K562 (cell line): ENCODE data around the gene GASK1A. TPM values are rescaled to one million over a fixed set of nuclear protein-coding genes. Genes with fewer than 3 reads are reported as not detected.

Experiments
- ATAC-seq: fragments of 200-7000 bp; cut with Tn5 transposase; 3 replicates; pipeline ENCODE4 v1.9.1; 2020; ENCODE audit warnings: moderate library complexity
- BruUV-seq: library from RNA; stranded (reverse); fragments of 400-500 nt; replicated peaks from 2 replicates; lab custom pipeline; 2021; lab: Mats Ljungman, UMichigan
- CTCF ChIA-PET: fragments of 300-600 bp; formaldehyde crosslinking; extraction: SDS; loops from one replicate; lab custom pipeline; 2021; ENCODE audit warnings: low intra/inter-chr PET ratio; lab: Yijun Ruan, JAX
- POLR2A ChIA-PET: fragments of 300-600, 350-650 bp; sonication (Branson Sonifier 250); formaldehyde crosslinking; extraction: SDS; loops from one replicate; lab custom pipeline; 2021; ENCODE audit warnings: antibody characterized with exemption, inconsistent platforms; lab: Yijun Ruan, JAX
- DNase-seq, 4 experiments: peaks; one replicate each; pipeline versions ENCODE4 v3.0.0 to v3.0.0-alpha.2; 2011 to 2018; ENCODE audit warnings: low spot score in 3 of 4, mixed read lengths in 3 of 4; ENCODE audit errors: extremely low read depth in 1 of 4
- FAIRE-seq: peaks from 2 replicates; lab custom pipeline; 2011; peaks lifted over from hg19 to GRCh38; lab: Jason Lieb, UNC
- H2AFZ ChIP-seq: 2 replicates; pipeline ENCODE4 v1.6.0; 2011; ENCODE audit warnings: low read depth, low read length, control low read depth, inconsistent platforms
- H3K27ac ChIP-seq: fragments of 200-600 bp; 3 replicates; pipeline ENCODE4 v1.8.0; 2011; ENCODE audit warnings: low read depth, mild to moderate bottlenecking, control low read depth, inconsistent platforms, low read length, moderate library complexity, mixed read lengths; ENCODE audit errors: extremely low read depth
- H3K27me3 ChIP-seq, 2 experiments: fragments of 300-600 bp in 1 of 2; 2 replicates in 1 of 2; 3 replicates in 1 of 2; pipeline versions ENCODE4 v1.6.0 to v1.8.0; 2011; ENCODE audit warnings: inconsistent platforms in 2 of 2, low read length in 2 of 2, mild to moderate bottlenecking in 1 of 2, mixed read lengths in 1 of 2, moderate library complexity in 1 of 2; ENCODE audit not compliant: control insufficient read depth in 2 of 2, insufficient read depth in 2 of 2
- H3K36me3 ChIP-seq: fragments of 300-600 bp; 3 replicates; pipeline ENCODE4 v1.8.0; 2011; ENCODE audit warnings: mild to moderate bottlenecking, low read length, inconsistent platforms; ENCODE audit not compliant: control insufficient read depth, insufficient read depth
- H3K4me1 ChIP-seq, 2 experiments: fragments of 200-600 bp in 1 of 2; replicated peaks in 1 of 2; 2 replicates in 1 of 2; 3 replicates in 1 of 2; pipeline versions ENCODE4 v1.5.1 to v1.8.0; 2011; ENCODE audit warnings: inconsistent platforms in 2 of 2, low read length in 2 of 2, mild to moderate bottlenecking in 1 of 2, mixed read lengths in 1 of 2, moderate library complexity in 1 of 2; ENCODE audit not compliant: control insufficient read depth in 2 of 2, insufficient read depth in 2 of 2
- H3K4me2 ChIP-seq: 2 replicates; pipeline ENCODE4 v1.6.1; 2011; ENCODE audit warnings: low read length, control low read depth, inconsistent platforms, mixed read lengths; ENCODE audit not compliant: insufficient read depth
- H3K4me3 ChIP-seq: fragments of 200-600 bp; sonication (generic), shearing (Covaris generic); 2 replicates; pipeline ENCODE4 v1.5.1; 2016; ENCODE audit warnings: control low read depth, inconsistent platforms
- H3K79me2 ChIP-seq: fragments of 200-600 bp; 3 replicates; pipeline ENCODE4 v1.8.0; 2011; ENCODE audit warnings: low read length, inconsistent platforms; ENCODE audit not compliant: control insufficient read depth, insufficient read depth
- H3K9ac ChIP-seq, 2 experiments: 2 replicates each; pipeline versions ENCODE4 v1.6.0 to v1.6.1; 2011; ENCODE audit warnings: low read depth in 2 of 2, low read length in 2 of 2, control low read depth in 1 of 2, inconsistent platforms in 1 of 2, mild to moderate bottlenecking in 1 of 2, mixed read lengths in 1 of 2; ENCODE audit not compliant: insufficient read depth in 1 of 2
- H3K9me1 ChIP-seq: one replicate; pipeline ENCODE4 v1.6.0; 2011; ENCODE audit warnings: inconsistent platforms, mild to moderate bottlenecking, low read length, moderate library complexity; ENCODE audit not compliant: control insufficient read depth, insufficient read depth
- H3K9me3 ChIP-seq: replicated peaks from 2 replicates; pipeline ENCODE4 v1.5.1; 2011; ENCODE audit warnings: low read depth, low read length, inconsistent platforms; ENCODE audit not compliant: control insufficient read depth, insufficient read depth
- H4K20me1 ChIP-seq: replicated peaks from 2 replicates; pipeline ENCODE4 v1.6.1; 2011; ENCODE audit warnings: low read length, inconsistent platforms, mixed read lengths; ENCODE audit not compliant: control insufficient read depth, insufficient read depth
- KLF1 ChIP-seq: fragments of 450-650 bp; IDR thresholded peaks from 2 replicates; pipeline ENCODE4 v1.6.1; 2016; ENCODE audit warnings: missing genetic modification characterization, missing compliant biosample characterization
- STAT5B ChIP-seq: fragments of 250-450 bp; sonication (Bioruptor Pico); IDR thresholded peaks from 2 replicates; pipeline ENCODE4 v1.8.0; 2021; ENCODE audit warnings: mild to moderate bottlenecking, inconsistent platforms
- WGBS: fragments of 100-300 bp; shearing (Covaris generic); methylation state at CpG from one replicate; pipeline ENCODE4 v1.1.6; 2016; ENCODE audit warnings: low coverage, mixed read lengths; ENCODE audit not compliant: insufficient coverage; ENCODE audit errors: missing lambda C conversion rate; 5-methylcytosine and 5-hydroxymethylcytosine counted together
- in situ Hi-C: fragments of 300-500 bp; cut with MboI; formaldehyde crosslinking; loops from 4 replicates; pipeline ENCODE4 v1.15.0; 2018; ENCODE audit warnings: inconsistent platforms, mixed read lengths
- intact Hi-C: fragments of 100-400 bp; cut with micrococcal nuclease; formaldehyde crosslinking; loops from 2 replicates; pipeline ENCODE4 v1.14.2; 2022
- polyA plus RNA-seq, 8 experiments: library from polyadenylated mRNA; depleted of rRNA in 4 of 8; stranded (reverse) in 5 of 8; unstranded in 3 of 8; fragments of >200 nt; fragmentation: Nextera tagmentation in 2 of 8; fragmentation: Illumina TruSeq in 1 of 8; extraction: Ambion mirVana in 2 of 8; extraction: Trizol in 1 of 8; gene quantifications; 2 replicates each; pipeline versions ENCODE4 v1.2.1 to v1.2.3, GENCODE V29; 2011 to 2014; ENCODE audit warnings: inconsistent platforms in 1 of 8, missing spikeins in 1 of 8
- total RNA-seq, 7 experiments: library from RNA; depleted of rRNA in 6 of 7; stranded (reverse); fragments of >200 nt in 6 of 7; fragmentation: Illumina TruSeq in 2 of 7; extraction: Trizol in 2 of 7; gene quantifications; 2 replicates each; pipeline versions ENCODE4 v1.2.1 to v1.2.3, GENCODE V29; 2011 to 2021; ENCODE audit warnings: low replicate concordance in 1 of 7
- TF ChIP-seq, protein P1 (sequence below): IDR thresholded peaks from 2 replicates; pipeline ENCODE4 v1.6.1; 2012; ENCODE audit warnings: low read depth, low read length, improper control_type of control experiment, borderline replicate concordance
- TF ChIP-seq, protein P2 (sequence below): sonication (generic); formaldehyde crosslinking; IDR thresholded peaks from 2 replicates; pipeline ENCODE4 v1.8.0; 2023; ENCODE audit warnings: missing genetic modification reagents, mild to moderate bottlenecking, borderline replicate concordance
- TF ChIP-seq, protein P3 (sequence below), 2 experiments: fragments of 200-800 bp in 1 of 2; sonication (Bioruptor generic) in 1 of 2; sonication (generic) in 1 of 2; formaldehyde crosslinking in 1 of 2; IDR thresholded peaks in 1 of 2; conservative IDR thresholded peaks in 1 of 2; 2 replicates each; pipeline versions ENCODE4 v1.5.0 to v1.6.1; 2016 to 2020; ENCODE audit warnings: missing compliant biosample characterization in 1 of 2, missing genetic modification characterization in 1 of 2, missing genetic modification reagents in 1 of 2

Gene GASK1A
- total and polyA plus RNA-seq, 9 of the 15 experiments (the other 6 are each of a cell fraction or from before 2014, with no cell fraction given): 0.04 to 0.11 (median 0.05) TPM; not detected in 5

GRCh38 chr3:42983927-42984326, 4.8 kb downstream of the GASK1A start:
- ChIA-PET CTCF (no interaction called here), POLR2A (no interaction called here)
- no peak overlapping the region for H3K4me3 ChIP-seq
- H3K9me3 ChIP-seq: no peaks in the 10 kb centered on the region
- H3K4me1 ChIP-seq: peaks cover 0 to 9% of the 10 kb centered on the region in 2 experiments; a peak in 2 of 5 replicates
- no peaks in the 10 kb centered on the region for H3K9me1 ChIP-seq
- no peak overlapping the region for H2AFZ ChIP-seq
- H3K79me2 ChIP-seq: no peaks in the 10 kb centered on the region
- H3K9ac ChIP-seq: no peak overlapping the region
- intact Hi-C loops (no loop called here), in situ Hi-C loops (no loop called here)
- BruUV-seq: no TSS peak
- FAIRE-seq: no peak
- no peak for ATAC-seq
- H3K4me2 ChIP-seq: no peak overlapping the region
- peaks cover 28 to 56% of the 10 kb centered on the region in 2 experiments for H3K27me3 ChIP-seq
- DNase-seq: no peak
- TF ChIP-seq, protein P1, sequence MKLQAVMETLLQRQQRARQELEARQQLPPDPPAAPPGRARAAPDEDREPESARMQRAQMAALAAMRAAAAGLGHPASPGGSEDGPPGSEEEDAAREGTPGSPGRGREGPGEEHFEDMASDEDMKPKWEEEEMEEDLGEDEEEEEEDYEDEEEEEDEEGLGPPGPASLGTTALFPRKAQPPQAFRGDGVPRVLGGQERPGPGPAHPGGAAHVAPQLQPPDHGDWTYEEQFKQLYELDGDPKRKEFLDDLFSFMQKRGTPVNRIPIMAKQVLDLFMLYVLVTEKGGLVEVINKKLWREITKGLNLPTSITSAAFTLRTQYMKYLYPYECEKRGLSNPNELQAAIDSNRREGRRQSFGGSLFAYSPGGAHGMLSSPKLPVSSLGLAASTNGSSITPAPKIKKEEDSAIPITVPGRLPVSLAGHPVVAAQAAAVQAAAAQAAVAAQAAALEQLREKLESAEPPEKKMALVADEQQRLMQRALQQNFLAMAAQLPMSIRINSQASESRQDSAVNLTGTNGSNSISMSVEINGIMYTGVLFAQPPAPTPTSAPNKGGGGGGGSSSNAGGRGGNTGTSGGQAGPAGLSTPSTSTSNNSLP: no peak
- TF ChIP-seq KLF1 (no peak), STAT5B (CRISPR knock-in tag) (no peak)
- TF ChIP-seq, protein P2, sequence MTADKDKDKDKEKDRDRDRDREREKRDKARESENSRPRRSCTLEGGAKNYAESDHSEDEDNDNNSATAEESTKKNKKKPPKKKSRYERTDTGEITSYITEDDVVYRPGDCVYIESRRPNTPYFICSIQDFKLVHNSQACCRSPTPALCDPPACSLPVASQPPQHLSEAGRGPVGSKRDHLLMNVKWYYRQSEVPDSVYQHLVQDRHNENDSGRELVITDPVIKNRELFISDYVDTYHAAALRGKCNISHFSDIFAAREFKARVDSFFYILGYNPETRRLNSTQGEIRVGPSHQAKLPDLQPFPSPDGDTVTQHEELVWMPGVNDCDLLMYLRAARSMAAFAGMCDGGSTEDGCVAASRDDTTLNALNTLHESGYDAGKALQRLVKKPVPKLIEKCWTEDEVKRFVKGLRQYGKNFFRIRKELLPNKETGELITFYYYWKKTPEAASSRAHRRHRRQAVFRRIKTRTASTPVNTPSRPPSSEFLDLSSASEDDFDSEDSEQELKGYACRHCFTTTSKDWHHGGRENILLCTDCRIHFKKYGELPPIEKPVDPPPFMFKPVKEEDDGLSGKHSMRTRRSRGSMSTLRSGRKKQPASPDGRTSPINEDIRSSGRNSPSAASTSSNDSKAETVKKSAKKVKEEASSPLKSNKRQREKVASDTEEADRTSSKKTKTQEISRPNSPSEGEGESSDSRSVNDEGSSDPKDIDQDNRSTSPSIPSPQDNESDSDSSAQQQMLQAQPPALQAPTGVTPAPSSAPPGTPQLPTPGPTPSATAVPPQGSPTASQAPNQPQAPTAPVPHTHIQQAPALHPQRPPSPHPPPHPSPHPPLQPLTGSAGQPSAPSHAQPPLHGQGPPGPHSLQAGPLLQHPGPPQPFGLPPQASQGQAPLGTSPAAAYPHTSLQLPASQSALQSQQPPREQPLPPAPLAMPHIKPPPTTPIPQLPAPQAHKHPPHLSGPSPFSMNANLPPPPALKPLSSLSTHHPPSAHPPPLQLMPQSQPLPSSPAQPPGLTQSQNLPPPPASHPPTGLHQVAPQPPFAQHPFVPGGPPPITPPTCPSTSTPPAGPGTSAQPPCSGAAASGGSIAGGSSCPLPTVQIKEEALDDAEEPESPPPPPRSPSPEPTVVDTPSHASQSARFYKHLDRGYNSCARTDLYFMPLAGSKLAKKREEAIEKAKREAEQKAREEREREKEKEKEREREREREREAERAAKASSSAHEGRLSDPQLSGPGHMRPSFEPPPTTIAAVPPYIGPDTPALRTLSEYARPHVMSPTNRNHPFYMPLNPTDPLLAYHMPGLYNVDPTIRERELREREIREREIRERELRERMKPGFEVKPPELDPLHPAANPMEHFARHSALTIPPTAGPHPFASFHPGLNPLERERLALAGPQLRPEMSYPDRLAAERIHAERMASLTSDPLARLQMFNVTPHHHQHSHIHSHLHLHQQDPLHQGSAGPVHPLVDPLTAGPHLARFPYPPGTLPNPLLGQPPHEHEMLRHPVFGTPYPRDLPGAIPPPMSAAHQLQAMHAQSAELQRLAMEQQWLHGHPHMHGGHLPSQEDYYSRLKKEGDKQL (CRISPR knock-in tag): no peak
- TF ChIP-seq, protein P3, sequence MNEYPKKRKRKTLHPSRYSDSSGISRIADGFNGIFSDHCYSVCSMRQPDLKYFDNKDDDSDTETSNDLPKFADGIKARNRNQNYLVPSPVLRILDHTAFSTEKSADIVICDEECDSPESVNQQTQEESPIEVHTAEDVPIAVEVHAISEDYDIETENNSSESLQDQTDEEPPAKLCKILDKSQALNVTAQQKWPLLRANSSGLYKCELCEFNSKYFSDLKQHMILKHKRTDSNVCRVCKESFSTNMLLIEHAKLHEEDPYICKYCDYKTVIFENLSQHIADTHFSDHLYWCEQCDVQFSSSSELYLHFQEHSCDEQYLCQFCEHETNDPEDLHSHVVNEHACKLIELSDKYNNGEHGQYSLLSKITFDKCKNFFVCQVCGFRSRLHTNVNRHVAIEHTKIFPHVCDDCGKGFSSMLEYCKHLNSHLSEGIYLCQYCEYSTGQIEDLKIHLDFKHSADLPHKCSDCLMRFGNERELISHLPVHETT (CRISPR knock-in tag; conservative IDR thresholded peaks at IDR 0.05 in 1 of 2, IDR thresholded peaks at IDR 0.05 in 1 of 2): no peak
- H3K36me3 ChIP-seq: no peaks in the 10 kb centered on the region
- H4K20me1 ChIP-seq: no peaks in the 10 kb centered on the region
- WGBS: 0% methylated on average over 3 of the region's 3 CpGs
- no peak overlapping the region for H3K27ac ChIP-seq
